ENCODE measurements around the gene RESP18.

GRCh38 chr2:219278655-219279150 lies 53.8 kb downstream of the RESP18 start:
- no peak for TF ChIP-seq POLR2A (IDR thresholded peaks at IDR 0.05; ENCODE audit: low read depth, low read length)
- no peak for TF ChIP-seq TAF1 (IDR thresholded peaks at IDR 0.05; ENCODE audit: borderline replicate concordance, low read depth, low read length)
- TF ChIP-seq POLR2AphosphoS5 (IDR thresholded peaks at IDR 0.05; ENCODE audit: low read depth, low read length): no peak
